HL-60/S4 treated with phorbol 12-myristate 13-acetate at 8.2 ng/mL for 4 days and 3 days (cell line): ENCODE results near the gene BMERB1.
"Not testable (repeated sequence)": the region's sequence is repeated elsewhere in the genome, so short reads cannot be mapped to it uniquely, and the experiment has no call there.

Source experiments
- in situ Hi-C: fragments of 300-500 bp; cut with MboI; formaldehyde crosslinking; loops from 2 replicates; pipeline ENCODE4 v1.15.0; 2022; ENCODE audit warnings: low sequenced_read_pairs

Gene BMERB1

DNA sequence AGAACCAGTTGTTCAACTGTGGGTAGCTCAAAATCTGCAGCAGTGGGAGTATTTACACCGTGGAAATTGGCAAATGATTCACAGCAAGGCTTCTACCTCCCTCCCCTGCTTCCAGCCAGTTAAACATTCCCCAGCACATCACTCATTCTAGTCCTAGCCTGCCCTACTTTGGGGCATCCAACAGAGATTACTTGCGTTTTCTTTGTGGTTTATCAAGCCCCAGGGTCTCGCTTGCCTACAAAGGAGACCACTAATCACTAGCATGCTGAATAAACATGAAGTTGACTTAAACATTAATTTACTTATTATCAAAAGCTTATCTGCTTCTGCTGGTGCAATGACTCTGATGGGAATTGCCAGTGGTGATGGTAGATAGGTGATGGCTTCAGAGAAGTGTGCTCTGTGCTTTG, 114.1 kb downstream of the BMERB1 start:
- in situ Hi-C loops = no loop called here

DNA sequence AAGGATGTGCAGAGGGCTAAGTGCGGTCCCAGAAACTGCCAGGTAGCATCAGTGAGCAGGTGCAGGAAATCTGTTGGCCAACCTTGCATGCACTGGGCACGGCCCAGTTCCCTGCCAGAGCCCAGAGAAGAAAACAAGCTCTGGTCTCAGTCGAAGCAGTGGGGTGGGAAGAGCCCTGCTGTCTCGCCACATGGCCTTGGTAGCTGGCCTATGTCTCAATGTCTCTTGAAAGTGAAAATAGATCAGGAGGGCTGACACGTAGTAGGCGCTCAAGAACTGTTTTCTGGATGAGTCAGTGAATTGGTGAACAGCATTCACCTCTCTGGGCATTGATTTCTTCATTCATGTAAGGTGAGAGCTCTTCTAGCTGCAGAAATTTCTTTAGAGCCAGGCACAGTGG, 118.1 kb downstream of the BMERB1 start:
- in situ Hi-C loops = no loop called here

GRCh38 chr16:15553313-15554088, 119.1 kb downstream of the BMERB1 start:
- in situ Hi-C loops = no loop called here

- in situ Hi-C loops = no loop called here
Observed at GRCh38 chr16:15556130-15556529, 121.7 kb downstream of the BMERB1 start.

DNA sequence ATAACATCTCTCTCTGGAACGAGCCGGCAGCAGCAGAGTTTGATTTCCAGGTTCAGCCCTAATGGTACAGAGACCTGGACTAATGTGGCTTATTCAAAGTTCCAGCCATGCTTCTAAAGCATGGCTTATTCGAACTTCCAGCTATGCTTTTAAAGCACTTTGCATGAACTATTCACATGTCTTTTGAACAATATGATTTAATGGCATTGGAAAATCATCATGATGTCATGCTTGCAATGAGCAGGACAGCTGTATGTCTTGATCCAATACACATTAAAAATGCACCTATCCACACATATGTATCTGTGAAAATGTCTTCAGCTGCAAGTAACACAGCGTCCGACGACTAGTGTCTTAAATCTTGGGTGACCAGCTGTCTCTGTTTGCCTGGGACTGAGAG, 122.9 kb downstream of the BMERB1 start:
- in situ Hi-C loops = no loop called here

- in situ Hi-C loops = no loop called here
Observed at GRCh38 chr16:15559176-15559575, 124.8 kb downstream of the BMERB1 start.

DNA sequence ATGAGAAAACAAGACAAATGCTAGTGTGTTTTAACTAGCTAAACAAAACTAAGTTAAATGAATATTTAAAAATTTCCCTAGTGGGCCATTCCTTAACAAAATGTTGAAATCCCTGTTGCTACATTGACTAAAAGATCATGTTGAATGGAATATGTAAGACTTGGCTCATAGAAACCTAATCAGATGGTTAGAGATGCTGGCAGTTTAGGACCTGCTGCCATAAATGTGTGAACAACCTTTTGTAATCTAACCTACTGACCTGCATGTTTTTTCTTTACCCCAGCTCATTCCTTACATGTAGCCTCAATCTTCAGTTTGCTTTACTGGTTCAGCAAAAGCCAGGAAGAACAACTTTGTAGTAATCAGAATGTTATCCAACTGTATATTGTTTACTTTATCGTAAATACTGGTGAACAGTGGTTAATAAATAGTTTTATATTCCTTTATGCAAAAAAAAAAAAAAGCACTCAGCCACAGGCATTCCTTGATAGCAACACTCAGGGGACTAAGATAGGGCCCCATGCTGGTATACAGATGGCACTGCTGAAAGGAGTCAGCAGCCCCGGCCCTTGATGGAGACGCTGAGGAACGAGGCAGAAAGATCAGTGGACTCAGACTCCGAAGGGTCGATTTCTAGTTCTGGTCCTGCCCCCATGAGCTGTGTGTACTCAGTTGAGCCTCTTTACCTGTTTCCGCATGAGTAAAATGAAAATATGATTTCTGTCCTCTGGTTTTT, 130.4 kb downstream of the BMERB1 start:
- in situ Hi-C loops = no loop called here

DNA sequence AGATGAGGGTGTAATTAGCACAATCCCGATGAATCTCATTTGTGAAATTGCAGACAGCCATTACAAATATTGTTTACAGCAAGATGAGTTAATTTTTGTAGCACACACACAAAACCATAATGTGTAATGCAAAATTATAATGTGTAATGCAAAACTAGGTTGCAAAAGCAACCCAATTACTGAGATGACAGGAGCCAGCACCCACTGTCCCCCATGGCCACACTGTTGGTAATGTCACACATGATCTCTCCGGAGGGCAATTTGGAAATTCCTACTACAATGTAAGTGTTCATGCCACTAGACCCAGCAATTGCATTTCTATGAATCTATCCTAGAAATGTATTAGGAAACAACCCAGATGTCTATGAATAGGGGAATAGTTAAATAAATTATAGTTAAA, 131.7 kb downstream of the BMERB1 start:
- in situ Hi-C loops = no loop called here

DNA sequence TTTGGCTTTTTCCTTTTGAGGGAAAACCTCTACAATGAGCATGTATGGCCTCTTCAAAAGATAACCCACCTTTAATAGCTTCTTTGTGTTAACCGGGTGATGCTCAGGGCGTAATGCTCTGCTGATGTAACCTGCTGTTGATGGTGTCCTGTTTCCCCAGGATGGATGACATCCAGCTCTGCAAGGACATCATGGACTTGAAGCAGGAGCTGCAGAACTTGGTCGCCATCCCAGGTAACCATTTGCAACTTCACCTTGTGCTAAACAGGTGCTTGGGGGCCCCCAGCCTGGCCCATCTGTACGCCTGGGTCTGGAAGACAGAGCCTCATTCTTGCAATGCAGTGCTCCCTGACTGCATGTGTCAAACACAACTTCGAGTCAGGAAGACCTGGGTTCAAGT, 133.4 kb downstream of the BMERB1 start:
- in situ Hi-C loops = no loop called here

- in situ Hi-C loops = not testable (repeated sequence)
Observed at GRCh38 chr16:15570666-15571065, 136.3 kb downstream of the BMERB1 start.

- in situ Hi-C loops = no loop called here
Observed at GRCh38 chr16:15571557-15571956, 137.2 kb downstream of the BMERB1 start.

GRCh38 chr16:15572329-15573001, 138.1 kb downstream of the BMERB1 start:
- in situ Hi-C loops = no loop called here

DNA sequence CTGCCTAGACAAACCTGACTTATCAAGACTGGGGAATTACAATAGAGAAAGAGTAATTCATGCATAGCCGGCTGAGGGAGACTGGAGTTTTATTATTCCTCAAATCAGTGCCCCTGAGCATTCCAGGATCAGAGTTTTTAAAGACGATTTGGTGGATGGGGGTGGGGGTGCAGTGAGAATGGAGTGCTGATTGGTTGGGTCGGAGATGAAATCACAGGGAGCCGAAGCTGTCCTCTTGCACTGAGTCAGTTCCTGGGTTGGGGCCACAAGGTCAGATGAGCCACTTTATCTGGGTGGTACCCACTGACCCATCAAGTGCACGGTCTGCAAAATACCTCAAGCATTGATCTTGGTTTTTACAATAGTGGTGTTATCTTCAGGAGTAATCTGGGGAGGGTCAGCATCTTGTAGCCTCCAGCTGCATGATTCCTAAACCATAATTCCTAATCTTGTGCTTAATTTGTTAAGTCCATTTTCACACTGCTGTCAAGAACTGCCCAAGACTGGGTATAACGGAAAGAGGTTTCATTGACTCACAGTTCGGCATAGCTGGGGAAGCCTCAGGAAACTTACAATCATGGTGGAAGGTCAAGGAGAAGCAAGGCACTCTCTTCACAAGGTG, 139.0 kb downstream of the BMERB1 start:
- in situ Hi-C loops = no loop called here

- in situ Hi-C loops = not testable (repeated sequence)
Observed at GRCh38 chr16:15573896-15574613, 139.7 kb downstream of the BMERB1 start.

DNA sequence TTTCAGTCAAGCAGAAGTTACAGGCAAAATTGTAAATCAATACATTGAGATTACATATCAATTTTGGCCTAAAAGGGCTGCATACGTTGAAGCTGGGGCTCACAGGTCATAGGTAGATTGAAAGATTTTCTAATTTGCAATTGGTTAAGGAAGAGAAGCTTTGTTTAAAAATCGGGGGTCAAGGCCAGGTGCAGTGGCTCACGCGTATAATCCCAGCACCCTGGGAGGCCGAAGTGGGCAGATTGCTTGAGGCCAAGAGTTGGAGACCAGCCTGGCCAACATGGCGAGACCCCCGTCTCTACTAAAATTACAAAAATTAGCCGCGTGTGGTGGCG, 140.2 kb downstream of the BMERB1 start:
- in situ Hi-C loops = no loop called here

DNA sequence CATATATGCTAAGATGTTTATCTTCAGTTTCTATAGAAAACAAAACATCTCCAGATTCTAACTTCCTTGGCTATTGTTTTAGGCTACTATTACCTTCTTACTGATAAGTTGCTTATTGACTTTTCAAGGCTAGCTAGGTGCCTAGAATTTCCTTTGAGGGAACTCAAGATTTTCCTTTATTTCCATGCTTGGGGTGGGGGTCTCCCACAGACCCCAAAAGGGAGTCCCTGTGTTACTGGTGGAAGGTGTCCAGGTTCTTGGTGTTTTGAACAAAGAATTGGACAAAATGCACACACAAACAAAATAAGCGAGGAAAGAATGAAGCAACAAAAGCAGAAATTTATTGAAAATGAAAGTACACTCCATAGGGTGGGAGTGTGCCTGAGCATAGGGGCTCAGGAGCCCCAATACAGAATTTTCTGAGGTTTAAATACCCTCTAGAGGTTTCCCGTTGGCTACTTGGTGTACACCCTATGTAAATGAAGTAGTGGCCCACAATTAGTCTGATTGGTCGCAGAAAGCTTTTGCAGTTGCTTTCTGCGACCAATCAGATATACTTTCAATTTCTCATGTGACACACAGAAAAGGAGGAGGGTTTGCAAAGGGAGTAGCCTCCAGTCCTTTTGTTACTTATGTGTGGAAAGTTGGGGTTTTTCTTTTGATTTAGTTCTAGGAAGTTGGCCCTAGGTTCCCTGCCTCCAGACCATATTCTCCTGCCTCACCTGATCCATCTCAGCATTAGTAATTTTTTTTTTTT, 141.1 kb downstream of the BMERB1 start:
- in situ Hi-C loops = no loop called here

DNA sequence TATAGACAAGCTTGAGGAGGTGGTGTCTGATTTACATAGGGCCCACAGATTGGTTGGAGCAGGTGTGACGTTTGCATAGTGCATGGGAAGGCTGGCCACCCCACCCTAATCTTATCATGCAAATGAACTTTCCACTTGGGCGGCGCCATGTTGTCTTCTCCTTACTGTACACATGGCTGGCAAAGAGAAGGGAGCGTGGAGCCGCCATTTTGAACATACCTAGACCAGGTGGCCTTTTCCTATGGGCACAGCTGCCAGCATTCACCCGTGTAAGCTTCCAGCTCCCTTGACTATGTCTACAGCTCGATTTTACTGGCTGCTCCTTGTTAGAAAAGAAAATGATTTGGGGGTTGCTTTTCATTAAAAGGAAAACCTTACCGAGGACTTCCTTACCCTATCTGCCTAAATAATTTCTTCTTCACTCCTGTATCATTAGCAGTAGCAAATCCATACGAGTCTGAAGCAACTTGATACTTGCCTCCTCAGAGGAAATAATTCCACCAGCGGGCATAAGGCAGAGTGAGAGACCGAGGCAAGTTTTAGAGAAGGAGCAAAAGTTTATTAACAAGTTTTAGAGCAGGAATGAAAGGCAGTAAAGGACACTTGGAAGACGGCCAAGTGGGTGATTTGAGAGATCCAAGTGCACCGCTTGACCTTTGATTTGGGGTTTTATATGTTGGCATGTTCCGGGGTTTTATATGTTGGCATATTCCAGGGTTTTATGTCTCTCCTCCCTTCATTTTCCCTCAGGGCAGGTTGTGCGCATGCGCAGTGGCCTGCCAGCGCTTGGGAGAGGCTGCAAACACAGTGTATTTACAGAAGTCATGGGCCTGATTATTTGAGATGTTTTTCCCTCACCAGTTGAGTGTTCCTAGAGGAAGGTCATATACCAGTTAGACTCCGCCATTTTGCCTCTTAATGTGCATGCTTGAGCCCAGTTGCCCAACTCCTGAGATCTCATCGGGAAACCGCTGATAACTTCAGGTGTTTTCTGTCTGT, 142.9 kb downstream of the BMERB1 start:
- in situ Hi-C loops = no loop called here

- in situ Hi-C loops = no loop called here
Observed at GRCh38 chr16:15578824-15579223, 144.4 kb downstream of the BMERB1 start.
